ENCODE measurements around the gene PAX7.
"Not testable (repeated sequence)": the region's sequence is repeated elsewhere in the genome, so short reads cannot be mapped to it uniquely, and the experiment has no call there.

Gene PAX7

GRCh38 chr1:18734461-18735223 is 104.0 kb downstream of the PAX7 start:
- no peak for DNase-seq

GRCh38 chr1:18735224-18735997 is 104.8 kb downstream of the PAX7 start:
- DNase-seq = no peak

DNA sequence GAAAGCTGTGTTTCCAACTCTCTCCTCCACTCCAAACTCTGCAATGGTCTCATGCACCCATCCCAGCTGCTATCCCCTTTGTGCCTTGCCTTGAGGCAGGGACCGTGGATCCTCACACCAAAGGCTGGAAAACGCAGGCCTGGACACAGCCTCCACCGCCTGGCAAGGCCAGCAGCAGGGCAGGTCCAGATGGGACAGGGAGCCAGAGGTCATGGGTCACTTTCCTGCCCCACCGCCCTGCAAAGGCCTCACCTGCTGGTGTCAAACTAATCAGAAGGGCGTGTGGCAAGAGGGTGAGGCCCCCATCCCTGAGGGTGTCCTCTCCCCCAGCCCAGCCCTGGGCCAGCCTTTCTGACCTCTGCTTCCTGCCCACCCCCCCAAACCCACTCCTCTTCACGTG is 106.3 kb downstream of the PAX7 start:
- no peak for DNase-seq

DNA sequence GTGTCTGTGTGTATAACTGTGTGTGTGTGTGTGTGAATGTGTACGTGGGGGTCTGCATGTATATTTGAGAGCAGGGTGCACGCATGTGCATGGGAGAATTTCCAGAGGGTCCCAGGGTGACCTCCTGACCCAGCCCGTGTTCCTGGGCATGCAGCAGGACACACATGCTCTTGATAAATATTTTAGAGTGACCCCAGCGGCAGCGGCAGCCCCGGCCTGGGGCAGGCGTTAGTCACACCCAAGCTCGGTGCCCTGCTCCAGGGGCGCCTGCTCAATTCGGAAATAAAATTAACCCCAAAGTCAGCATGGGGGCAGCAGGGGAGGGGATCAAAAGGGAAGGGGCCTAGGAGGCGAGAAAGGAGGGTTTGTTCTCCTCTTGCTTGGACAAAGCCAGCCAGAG is 107.5 kb downstream of the PAX7 start:
- DNase-seq = no peak

GRCh38 chr1:18738617-18739016 is 108.0 kb downstream of the PAX7 start:
- DNase-seq = no peak

DNA sequence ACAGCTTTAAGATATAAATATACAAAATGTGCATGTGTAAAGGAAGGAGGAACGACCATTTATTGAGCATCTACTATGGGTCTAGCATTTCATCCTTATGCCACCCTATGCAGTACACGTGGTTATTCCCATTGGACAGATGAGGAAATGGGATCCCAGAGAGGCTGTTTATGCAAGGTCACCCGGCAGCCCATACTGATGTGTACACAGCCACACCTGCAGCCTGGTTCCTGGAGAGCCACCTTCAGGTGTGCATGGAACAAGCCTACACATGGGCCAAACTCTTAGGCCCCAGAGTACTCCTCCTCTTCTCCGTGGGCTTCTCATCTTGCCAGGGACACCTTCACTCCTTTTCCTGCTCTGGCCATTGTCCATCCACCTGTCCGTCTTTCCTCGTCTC is 108.8 kb downstream of the PAX7 start:
- no peak for DNase-seq

- no peak for DNase-seq
Measured at GRCh38 chr1:18739897-18740296, 109.3 kb downstream of the PAX7 start.

DNA sequence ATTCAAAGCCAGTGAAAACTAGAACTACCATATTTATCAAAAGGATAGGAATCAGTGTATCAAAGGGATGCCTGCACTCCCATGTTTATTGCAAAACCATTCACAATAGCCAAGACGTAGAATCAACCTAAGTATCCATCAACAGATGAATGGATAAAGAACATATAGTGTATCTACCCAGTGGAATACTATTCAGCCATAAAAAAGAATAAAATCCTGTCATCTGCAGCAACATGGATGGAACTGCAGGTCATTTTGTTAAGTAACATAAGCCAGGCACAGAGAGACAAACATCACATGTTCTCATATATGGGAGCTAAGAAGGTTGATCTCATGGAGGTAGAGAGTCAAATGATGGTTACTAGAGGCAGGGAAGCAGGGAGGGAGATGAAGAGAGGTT is 110.0 kb downstream of the PAX7 start:
- no peak for DNase-seq

DNA sequence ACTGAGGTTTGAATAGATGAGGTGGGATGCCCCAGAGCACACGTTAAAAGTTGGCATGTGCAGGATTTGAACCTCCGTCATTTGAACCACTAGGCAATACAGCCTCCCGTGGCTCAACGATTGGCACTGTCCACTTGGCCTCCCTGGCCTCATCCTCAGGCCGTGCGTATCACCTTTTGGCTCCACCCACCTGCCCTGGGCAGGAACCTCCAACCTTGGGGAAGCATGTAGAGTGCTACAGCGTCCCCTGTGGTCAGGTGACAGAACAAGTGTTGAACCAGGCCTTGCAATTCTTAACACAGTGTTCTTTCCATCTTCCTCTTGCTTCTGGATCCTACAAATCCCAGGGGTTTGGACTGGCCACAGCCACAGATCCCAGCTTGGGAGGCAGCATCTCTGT is 112.6 kb downstream of the PAX7 start:
- no peak for DNase-seq

- not testable (repeated sequence) for DNase-seq
Measured at GRCh38 chr1:18744381-18744780, 113.7 kb downstream of the PAX7 start.

GRCh38 chr1:18746981-18747380 is 116.3 kb downstream of the PAX7 start:
- DNase-seq = no peak

DNA sequence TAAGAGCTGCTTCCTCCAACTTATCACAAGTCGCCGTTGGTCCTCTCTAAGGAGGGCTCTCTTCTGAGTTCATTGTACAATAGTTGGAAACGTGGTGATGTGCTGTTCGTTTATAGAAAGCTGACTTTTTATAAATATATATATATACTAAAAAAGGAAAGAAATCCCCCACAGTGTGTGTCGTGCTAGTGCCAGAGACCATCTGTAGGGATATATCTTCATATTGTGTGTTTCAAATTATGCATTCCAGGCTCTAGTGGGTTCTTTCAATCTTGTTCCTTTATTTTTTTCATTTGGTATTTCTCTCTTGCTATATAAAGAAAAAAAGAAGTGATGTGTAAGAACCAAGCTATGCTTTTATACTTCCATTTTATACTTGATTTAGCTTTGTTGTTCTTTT is 117.0 kb downstream of the PAX7 start:
- DNase-seq = no peak

DNA sequence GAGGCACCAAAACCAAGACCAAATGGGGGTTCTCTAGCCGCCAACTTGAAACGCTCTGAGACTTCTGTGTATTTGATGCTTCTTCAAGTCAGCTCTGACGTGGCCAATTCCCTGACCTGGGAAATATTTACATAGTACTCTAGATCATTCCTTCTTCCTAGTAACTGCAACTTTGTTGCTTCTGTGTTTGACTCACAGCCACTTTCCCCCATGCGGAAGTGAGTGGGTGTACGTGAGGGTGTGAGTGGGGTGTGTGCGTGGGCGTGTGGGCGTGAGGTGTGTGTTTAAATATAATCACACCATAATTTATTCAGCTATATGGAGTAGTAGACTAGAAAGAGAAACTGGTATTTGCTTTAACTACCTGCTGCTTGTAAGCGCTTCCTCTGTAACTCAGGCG is 117.8 kb downstream of the PAX7 start:
- no peak for DNase-seq

DNA sequence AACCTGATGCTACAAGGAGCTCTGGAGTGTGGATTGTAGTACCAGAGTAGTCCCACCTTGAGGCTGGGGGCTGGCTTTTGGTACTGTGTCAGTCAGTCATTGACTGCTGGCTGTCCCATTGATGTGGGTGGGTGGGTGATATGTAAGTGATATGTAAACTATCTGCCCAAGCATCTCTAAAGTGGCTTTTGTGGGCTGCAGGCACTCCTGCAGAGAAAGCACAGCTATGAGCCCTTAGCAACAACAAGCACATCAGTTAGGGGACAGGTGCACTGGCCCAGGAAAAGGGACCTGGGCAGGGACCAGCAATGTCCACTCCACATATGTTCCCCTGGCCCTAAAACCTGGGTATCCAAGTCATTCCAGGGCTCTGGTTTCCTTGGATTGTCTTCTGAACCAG is 118.9 kb downstream of the PAX7 start:
- no peak for DNase-seq

DNA sequence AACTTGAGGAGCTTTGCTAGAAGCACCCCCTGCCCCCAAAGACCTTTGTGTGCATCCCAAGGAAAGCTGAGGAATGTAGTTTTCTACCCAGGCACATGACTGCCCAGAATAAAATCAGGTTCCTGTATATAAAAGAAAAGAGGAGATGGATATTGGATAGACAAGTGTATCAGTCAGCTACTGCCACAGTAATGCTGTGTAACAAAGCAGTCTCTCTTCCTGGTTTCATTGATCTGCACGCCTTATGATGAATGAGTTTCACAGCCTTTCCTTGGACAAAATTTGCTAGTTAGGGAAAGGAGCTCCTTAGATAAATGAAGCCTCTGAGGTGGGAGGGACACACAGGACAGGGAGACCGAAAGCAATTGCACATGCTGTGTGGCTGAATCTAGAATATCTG is 120.0 kb downstream of the PAX7 start:
- DNase-seq = no peak

DNA sequence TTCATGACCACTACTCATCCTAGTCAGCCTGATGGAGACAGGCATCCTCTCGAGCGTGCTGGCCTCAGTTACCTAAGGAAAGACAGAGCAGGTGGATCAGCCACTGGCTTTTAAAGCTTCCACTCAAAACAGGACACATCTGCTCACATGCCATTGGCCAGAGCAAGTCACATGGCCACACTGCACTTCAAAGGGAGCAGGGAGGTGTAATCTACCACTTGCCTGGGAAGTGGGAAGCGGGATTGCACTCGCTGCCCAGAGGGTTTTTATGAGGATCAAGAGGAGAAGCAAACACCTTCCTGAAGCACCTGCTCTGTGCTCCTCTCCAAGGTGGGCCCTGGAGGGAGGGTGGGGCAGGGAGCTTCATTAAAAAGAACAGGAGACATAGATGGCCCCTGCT is 120.8 kb downstream of the PAX7 start:
- no peak for DNase-seq

- no peak for DNase-seq
Measured at GRCh38 chr1:18752409-18752808, 121.8 kb downstream of the PAX7 start.

- no peak for DNase-seq
Measured at GRCh38 chr1:18760156-18760555, 129.5 kb downstream of the PAX7 start.

- no peak for DNase-seq
Measured at GRCh38 chr1:18761948-18762840, 131.5 kb downstream of the PAX7 start.

GRCh38 chr1:18764362-18764761 is 133.7 kb downstream of the PAX7 start:
- no peak for DNase-seq

GRCh38 chr1:18765725-18766124 is 135.1 kb downstream of the PAX7 start:
- DNase-seq = no peak

DNA sequence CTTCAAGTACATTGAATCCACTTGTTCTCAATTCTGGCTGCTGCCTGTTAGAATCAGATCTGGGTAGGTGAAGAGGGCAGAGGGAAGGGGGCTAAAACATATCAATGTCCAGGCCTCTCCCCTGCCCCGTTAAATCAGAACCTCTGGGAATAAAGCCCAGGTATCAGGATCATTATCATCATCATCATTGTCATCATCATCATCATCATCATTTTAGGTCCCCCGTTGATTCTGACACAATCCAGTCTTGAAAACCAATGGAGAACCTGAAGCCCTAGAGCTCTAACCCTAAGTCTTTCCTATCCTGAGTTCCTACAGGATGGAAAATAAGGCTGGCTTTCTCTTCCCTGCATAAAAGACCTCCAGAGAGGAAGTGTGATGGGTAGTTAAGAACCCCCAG is 135.7 kb downstream of the PAX7 start:
- no peak for DNase-seq

- not testable (repeated sequence) for DNase-seq
Measured at GRCh38 chr1:18767576-18767975, 136.9 kb downstream of the PAX7 start.

- DNase-seq = no peak
Measured at GRCh38 chr1:18768086-18768485, 137.4 kb downstream of the PAX7 start.

Measured in NCI-H1048 (cell line).